Loucy (cell line): Measurements from ENCODE around the gene PC.

Experiments used
- H2AFZ ChIP-seq: fragments of 200-600 bp; sonication (generic); 2 replicates; pipeline ENCODE4 v1.6.0; 2016; ENCODE audit warnings: antibody characterized with exemption, mild to moderate bottlenecking, low read length, moderate library complexity
- H3F3A ChIP-seq: fragments of 200-600 bp; 2 replicates; pipeline ENCODE4 v1.6.0; 2016; ENCODE audit warnings: antibody characterized with exemption, low read depth, mild to moderate bottlenecking
- H3K27me3 ChIP-seq: fragments of 200-600 bp; sonication (generic); 2 replicates; pipeline ENCODE4 v1.6.1; 2014; ENCODE audit warnings: low read length, mild to moderate bottlenecking; ENCODE audit not compliant: insufficient read depth, poor library complexity, severe bottlenecking
- H3K36me3 ChIP-seq: fragments of 200-600 bp; sonication (generic); 2 replicates; pipeline ENCODE4 v1.6.1; 2016; ENCODE audit warnings: low read length; ENCODE audit not compliant: insufficient read depth
- H3K4me1 ChIP-seq: fragments of 200-600 bp; sonication (generic); 2 replicates; pipeline ENCODE4 v1.5.1; 2014; ENCODE audit warnings: low read length, mild to moderate bottlenecking; ENCODE audit not compliant: insufficient read depth, poor library complexity, severe bottlenecking
- H3K4me2 ChIP-seq: fragments of 200-600 bp; sonication (generic); 2 replicates; pipeline ENCODE4 v1.6.0; 2014; ENCODE audit warnings: antibody characterized with exemption, low read length, low read depth, mild to moderate bottlenecking; ENCODE audit not compliant: poor library complexity, severe bottlenecking
- H3K4me3 ChIP-seq: fragments of 200-600 bp; sonication (generic); 2 replicates; pipeline ENCODE4 v1.5.1; 2014; ENCODE audit warnings: low read length, mild to moderate bottlenecking, mixed read lengths; ENCODE audit not compliant: poor library complexity, severe bottlenecking
- H3K79me2 ChIP-seq: fragments of 200-600 bp; sonication (generic); 2 replicates; pipeline ENCODE4 v1.6.1; 2014; ENCODE audit warnings: low read length; ENCODE audit not compliant: insufficient read depth
- H3K9ac ChIP-seq: fragments of 200-600 bp; sonication (generic); 2 replicates; pipeline ENCODE4 v1.6.0; 2014; ENCODE audit warnings: mild to moderate bottlenecking, low read depth, low read length, moderate library complexity; ENCODE audit not compliant: poor library complexity, severe bottlenecking
- H3K9me2 ChIP-seq: fragments of 200-600 bp; sonication (generic); replicated peaks from 2 replicates; pipeline ENCODE4 v1.6.1; 2016; ENCODE audit warnings: low read depth, low read length, mixed read lengths
- H3K9me3 ChIP-seq: fragments of 200-600 bp; sonication (generic); 2 replicates; pipeline ENCODE4 v1.6.1; 2014; ENCODE audit warnings: mild to moderate bottlenecking, antibody characterized with exemption, low read length, low read depth; ENCODE audit not compliant: insufficient read depth
- H4K20me1 ChIP-seq: fragments of 200-600 bp; sonication (generic); 2 replicates; pipeline ENCODE4 v1.6.0; 2014; ENCODE audit warnings: antibody characterized with exemption, low read length, mild to moderate bottlenecking; ENCODE audit not compliant: insufficient read depth, poor library complexity, severe bottlenecking
- EZH2phosphoT487 ChIP-seq: fragments of 200-600 bp; IDR thresholded peaks from 2 replicates; pipeline ENCODE4 v1.6.1; 2018; ENCODE audit warnings: antibody characterized with exemption, mild to moderate bottlenecking, moderate library complexity, borderline replicate concordance
- TF ChIP-seq, protein P1 (sequence below): fragments of 200-600 bp; sonication (generic); conservative IDR thresholded peaks from 2 replicates; pipeline ENCODE4 v1.5.1; 2014; ENCODE audit warnings: mild to moderate bottlenecking, antibody characterized with exemption, low read length

Gene PC

GRCh38 chr11:66886671-66887221 is 71.4 kb downstream of the PC start:
- H3F3A ChIP-seq = no peaks in the 10 kb centered on the region
- H3K36me3 ChIP-seq = no peaks in the 10 kb centered on the region
- H3K4me2 ChIP-seq = no peak overlapping the region
- no peaks in the 10 kb centered on the region for H3K9me3 ChIP-seq
- no peak for TF ChIP-seq EZH2phosphoT487
- no peak overlapping the region for H3K4me3 ChIP-seq
- no peaks in the 10 kb centered on the region for H3K79me2 ChIP-seq
- H3K9me2 ChIP-seq = no peaks in the 10 kb centered on the region
- H4K20me1 ChIP-seq = no peaks in the 10 kb centered on the region
- H2AFZ ChIP-seq = no peak overlapping the region
- no peak overlapping the region for H3K9ac ChIP-seq
- no peaks in the 10 kb centered on the region for H3K27me3 ChIP-seq
- no peaks in the 10 kb centered on the region for H3K4me1 ChIP-seq

DNA sequence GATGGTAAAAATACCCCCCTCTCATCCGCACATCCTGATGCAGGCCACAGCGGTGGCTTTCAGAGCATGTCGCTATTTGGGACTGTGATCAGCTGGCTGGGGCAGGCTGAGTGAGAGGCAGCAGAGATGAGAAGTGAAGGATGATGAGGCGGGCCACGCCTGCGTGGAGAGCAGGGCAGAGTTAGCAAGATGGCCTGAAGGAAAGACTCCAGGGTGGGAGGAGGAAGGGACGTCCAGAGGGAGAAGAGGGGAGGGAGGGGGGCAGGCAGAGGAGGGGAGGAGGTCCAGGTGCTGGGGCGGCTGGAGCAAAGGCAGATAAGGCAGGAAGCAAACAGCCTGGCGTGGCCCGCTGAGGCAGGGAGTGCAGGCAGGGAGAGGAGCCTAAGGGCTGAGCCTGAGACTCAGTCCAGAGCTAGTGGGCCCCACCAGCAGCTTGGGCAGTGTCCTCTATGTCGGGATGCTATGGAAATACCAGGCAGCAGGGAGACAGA is 72.2 kb downstream of the PC start:
- Histone ChIP-seq H3K9me2 (no peaks in the 10 kb centered on the region), H2AFZ (no peak overlapping the region), H3K27me3 (no peaks in the 10 kb centered on the region), H3K4me2 (no peak overlapping the region), H3K4me3 (no peak overlapping the region), H3K9me3 (no peaks in the 10 kb centered on the region), H3K79me2 (no peaks in the 10 kb centered on the region), H3K9ac (no peak overlapping the region), H4K20me1 (no peaks in the 10 kb centered on the region), H3F3A (0 out of 2 replicates have a peak, but pooled peaks cover 2% of the 10 kb centered on the region), H3K36me3 (no peaks in the 10 kb centered on the region), H3K4me1 (peaks cover 4% of the 10 kb centered on the region)
- TF ChIP-seq, protein P1, sequence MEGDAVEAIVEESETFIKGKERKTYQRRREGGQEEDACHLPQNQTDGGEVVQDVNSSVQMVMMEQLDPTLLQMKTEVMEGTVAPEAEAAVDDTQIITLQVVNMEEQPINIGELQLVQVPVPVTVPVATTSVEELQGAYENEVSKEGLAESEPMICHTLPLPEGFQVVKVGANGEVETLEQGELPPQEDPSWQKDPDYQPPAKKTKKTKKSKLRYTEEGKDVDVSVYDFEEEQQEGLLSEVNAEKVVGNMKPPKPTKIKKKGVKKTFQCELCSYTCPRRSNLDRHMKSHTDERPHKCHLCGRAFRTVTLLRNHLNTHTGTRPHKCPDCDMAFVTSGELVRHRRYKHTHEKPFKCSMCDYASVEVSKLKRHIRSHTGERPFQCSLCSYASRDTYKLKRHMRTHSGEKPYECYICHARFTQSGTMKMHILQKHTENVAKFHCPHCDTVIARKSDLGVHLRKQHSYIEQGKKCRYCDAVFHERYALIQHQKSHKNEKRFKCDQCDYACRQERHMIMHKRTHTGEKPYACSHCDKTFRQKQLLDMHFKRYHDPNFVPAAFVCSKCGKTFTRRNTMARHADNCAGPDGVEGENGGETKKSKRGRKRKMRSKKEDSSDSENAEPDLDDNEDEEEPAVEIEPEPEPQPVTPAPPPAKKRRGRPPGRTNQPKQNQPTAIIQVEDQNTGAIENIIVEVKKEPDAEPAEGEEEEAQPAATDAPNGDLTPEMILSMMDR = no peak
- no peak for TF ChIP-seq EZH2phosphoT487

DNA sequence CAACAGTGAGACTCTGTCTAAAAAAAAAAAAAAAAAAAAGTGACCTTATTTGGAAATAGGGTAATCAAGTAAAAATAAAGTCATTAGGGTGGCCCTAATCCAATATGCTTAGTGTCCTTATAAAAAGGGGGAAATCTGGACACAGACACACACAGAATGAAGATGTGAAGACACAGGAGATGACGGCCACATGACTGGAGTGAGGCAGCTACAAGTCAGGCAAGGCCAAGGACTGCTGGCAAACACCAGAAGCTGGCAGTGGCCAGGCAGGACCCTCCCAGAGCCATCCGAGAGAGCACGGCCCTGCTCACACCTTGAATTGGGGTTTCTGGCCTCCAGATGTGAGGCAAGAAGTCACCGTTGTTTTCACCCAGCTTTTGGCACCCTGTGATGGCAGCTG is 72.7 kb downstream of the PC start:
- Histone ChIP-seq H3K9me2 (no peaks in the 10 kb centered on the region), H3K4me1 (peaks cover 10% of the 10 kb centered on the region), H3K4me3 (no peak overlapping the region), H3K9me3 (no peaks in the 10 kb centered on the region), H3K4me2 (no peak overlapping the region), H2AFZ (no peak overlapping the region), H3F3A (0 out of 2 replicates have a peak, but pooled peaks cover 3% of the 10 kb centered on the region), H3K79me2 (no peaks in the 10 kb centered on the region), H3K27me3 (no peaks in the 10 kb centered on the region), H3K36me3 (no peaks in the 10 kb centered on the region), H4K20me1 (no peaks in the 10 kb centered on the region), H3K9ac (no peak overlapping the region)
- TF ChIP-seq, protein P1 = no peak
- TF ChIP-seq EZH2phosphoT487 = no peak

- Histone ChIP-seq H3K9me3 (no peaks in the 10 kb centered on the region), H3K4me2 (no peak overlapping the region), H3K36me3 (no peaks in the 10 kb centered on the region), H3K79me2 (no peaks in the 10 kb centered on the region), H3K27me3 (no peaks in the 10 kb centered on the region), H3K9me2 (no peaks in the 10 kb centered on the region), H3K4me1 (peaks cover 20% of the 10 kb centered on the region), H2AFZ (no peak overlapping the region), H3K9ac (no peak overlapping the region), H3F3A (0 out of 2 replicates have a peak, but pooled peaks cover 3% of the 10 kb centered on the region), H3K4me3 (no peak overlapping the region), H4K20me1 (no peaks in the 10 kb centered on the region)
- TF ChIP-seq, protein P1 = no peak
- no peak for TF ChIP-seq EZH2phosphoT487
Observed at GRCh38 chr11:66884443-66884842, 73.7 kb downstream of the PC start.
